Measurements from ENCODE around the gene CHRNB2.

The CHRNB2 gene

GRCh38 chr1:154629061-154629674 lies 61.6 kb downstream of the CHRNB2 start:
- no peak for FAIRE-seq
- no peak for DNase-seq (ENCODE audit: insufficient read length, low spot score)

More at GRCh38 chr1:154629061-154629674, 61.6 kb downstream of the CHRNB2 start:
- TF ChIP-seq CTCF (IDR thresholded peaks at IDR 0.05; ENCODE audit: insufficient read depth, missing control alignments): no peak
